Osteocyte (in vitro differentiated cells): ENCODE results near the gene FMO4. TPM values are rescaled to one million over a fixed set of nuclear protein-coding genes. Genes with fewer than 3 reads are reported as not detected.

ENCODE experiments used
- DNase-seq: peaks from one replicate; pipeline ENCODE4 v3.0.0; 2021; ENCODE audit warnings: mixed read lengths; ENCODE audit not compliant: unreplicated experiment; ENCODE audit errors: extremely low spot score
- H3K27ac Mint-ChIP-seq: one replicate; pipeline ENCODE4 v1.8.0; 2021; ENCODE audit warnings: mild to moderate bottlenecking, mixed read lengths; ENCODE audit not compliant: unreplicated experiment
- H3K27me3 Mint-ChIP-seq: one replicate; pipeline ENCODE4 v1.8.0; 2021; ENCODE audit warnings: mixed read lengths; ENCODE audit not compliant: unreplicated experiment
- H3K36me3 Mint-ChIP-seq: one replicate; pipeline ENCODE4 v1.8.0; 2021; ENCODE audit warnings: mixed read lengths; ENCODE audit not compliant: unreplicated experiment
- H3K4me1 Mint-ChIP-seq: one replicate; pipeline ENCODE4 v1.8.0; 2021; ENCODE audit warnings: mixed read lengths; ENCODE audit not compliant: unreplicated experiment
- H3K4me3 Mint-ChIP-seq: one replicate; pipeline ENCODE4 v1.8.0; 2021; ENCODE audit warnings: mild to moderate bottlenecking, moderate library complexity, mixed read lengths; ENCODE audit not compliant: unreplicated experiment
- H3K9me3 Mint-ChIP-seq: one replicate; pipeline ENCODE4 v1.8.0; 2021; ENCODE audit warnings: mixed read lengths; ENCODE audit not compliant: unreplicated experiment
- CTCF ChIP-seq: fragments of 200-600 bp; sonication (generic); IDR thresholded peaks from 2 replicates; pipeline ENCODE4 v1.5.0; 2021; ENCODE audit warnings: antibody characterized with exemption, mild to moderate bottlenecking, moderate library complexity
- total RNA-seq: library from RNA; stranded (reverse); gene quantifications from 2 replicates; pipeline ENCODE4 v1.2.1, GENCODE V29; 2021

The FMO4 gene
- total RNA-seq, 1 donor from 2014 or later = 4.1 TPM

GRCh38 chr1:171299342-171299741, 14.6 kb upstream of the FMO4 start:
- H3K9me3 Mint-ChIP-seq = peaks cover 26% of the 10 kb centered on the region
- H3K4me3 Mint-ChIP-seq = no peak overlapping the region
- TF ChIP-seq CTCF = no peak
- no peak overlapping the region for H3K27ac Mint-ChIP-seq
- H3K27me3 Mint-ChIP-seq = peaks cover 2% of the 10 kb centered on the region
- no peak for DNase-seq
- peaks cover 4% of the 10 kb centered on the region for H3K36me3 Mint-ChIP-seq
- H3K4me1 Mint-ChIP-seq = peaks cover 18% of the 10 kb centered on the region

GRCh38 chr1:171300401-171300800, 13.6 kb upstream of the FMO4 start:
- peaks cover 4% of the 10 kb centered on the region for H3K36me3 Mint-ChIP-seq
- peaks cover 30% of the 10 kb centered on the region for H3K9me3 Mint-ChIP-seq
- H3K27me3 Mint-ChIP-seq = peaks cover 5% of the 10 kb centered on the region
- H3K27ac Mint-ChIP-seq = no peak overlapping the region
- no peak for TF ChIP-seq CTCF
- H3K4me3 Mint-ChIP-seq = no peak overlapping the region
- H3K4me1 Mint-ChIP-seq = peaks cover 8% of the 10 kb centered on the region
- DNase-seq = no peak

- no peak for TF ChIP-seq CTCF
- Mint-ChIP-seq H3K27ac (no peak overlapping the region), H3K36me3 (no peaks in the 10 kb centered on the region), H3K9me3 (no peaks in the 10 kb centered on the region), H3K27me3 (peaks cover 2% of the 10 kb centered on the region), H3K4me3 (no peak overlapping the region), H3K4me1 (peaks cover 14% of the 10 kb centered on the region)
- no peak for DNase-seq
These were observed 3.3 kb upstream of the FMO4 start for GRCh38 chr1:171310661-171311087.

GRCh38 chr1:171311771-171312558, 2.0 kb upstream of the FMO4 start:
- no peak for DNase-seq
- H3K9me3 Mint-ChIP-seq = no peaks in the 10 kb centered on the region

More at GRCh38 chr1:171311771-171312558, 2.0 kb upstream of the FMO4 start:
- Mint-ChIP-seq H3K36me3 (no peaks in the 10 kb centered on the region), H3K27ac (no peak overlapping the region), H3K4me1 (peaks cover 14% of the 10 kb centered on the region), H3K4me3 (no peak overlapping the region), H3K27me3 (no peaks in the 10 kb centered on the region)
- no peak for TF ChIP-seq CTCF
